GM12872 (cell line): Measurements from ENCODE around the gene ENC1.

Experiments used
- CTCF ChIP-seq: IDR thresholded peaks from 3 replicates; pipeline ENCODE4 v1.5.1; 2011; ENCODE audit warnings: low read depth, mild to moderate bottlenecking, low read length, moderate library complexity; ENCODE audit not compliant: insufficient read depth

ENC1 gene

GRCh38 chr5:74594137-74595040 lies 46.1 kb downstream of the ENC1 start:
- TF ChIP-seq CTCF: no peak

DNA sequence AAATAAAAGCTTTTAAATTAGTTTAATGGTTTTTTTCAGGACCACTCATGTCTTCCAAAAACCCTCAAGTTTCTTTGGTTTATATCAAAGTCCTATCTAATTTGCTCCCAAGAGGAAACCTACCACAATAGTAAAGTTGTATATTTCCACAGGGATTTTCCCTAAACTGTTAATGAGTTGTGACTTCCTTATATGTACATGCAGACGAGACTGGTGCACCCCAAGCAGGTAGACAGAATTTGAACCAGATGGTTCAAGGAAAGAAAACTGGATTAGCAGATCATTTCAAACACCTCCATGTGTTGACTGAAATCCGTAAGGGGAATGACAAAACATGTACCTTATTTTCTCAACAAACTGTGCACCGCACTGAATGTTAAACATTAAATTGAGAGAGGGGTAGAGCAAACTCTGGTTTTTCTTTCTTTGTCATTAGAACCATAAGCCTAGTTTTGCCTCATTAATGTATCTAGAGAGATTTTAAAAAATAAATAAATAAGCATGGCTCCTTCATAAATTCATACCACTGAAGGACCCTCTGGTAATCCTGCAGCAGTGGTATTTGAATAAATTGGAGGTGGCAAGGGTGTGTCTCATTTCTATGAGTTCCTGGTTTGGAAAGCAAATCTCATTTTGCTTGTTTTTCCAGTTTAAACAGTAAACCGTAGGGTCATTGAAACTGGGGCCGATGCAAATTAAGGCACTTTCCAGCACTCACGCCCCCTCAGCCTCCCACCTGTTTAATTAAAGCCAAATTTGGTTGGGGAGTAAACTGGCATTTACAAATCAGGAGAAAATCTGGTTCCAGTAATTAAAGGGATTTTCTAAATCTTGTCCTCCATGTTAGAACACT lies 51.1 kb downstream of the ENC1 start:
- TF ChIP-seq CTCF: no peak

DNA sequence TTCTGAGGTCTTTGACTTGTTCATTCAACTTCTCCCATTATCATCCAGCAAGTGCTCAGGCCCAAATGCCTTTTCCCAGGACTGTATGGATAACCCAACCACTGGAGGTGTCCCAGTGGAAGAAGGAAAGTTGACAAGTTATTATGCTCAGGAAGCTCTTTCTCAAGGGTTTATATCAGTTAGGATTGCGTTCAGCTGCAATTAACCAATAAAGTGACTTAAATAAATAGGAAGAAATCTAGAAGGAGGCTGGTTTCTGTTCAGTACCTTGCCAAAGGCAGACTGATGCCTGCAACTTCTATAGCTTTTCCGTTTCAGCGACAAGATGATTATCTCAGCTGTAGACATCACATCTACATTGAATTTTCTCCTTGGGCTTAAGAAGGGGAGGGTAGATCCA lies 52.1 kb downstream of the ENC1 start:
- TF ChIP-seq CTCF: no peak

DNA sequence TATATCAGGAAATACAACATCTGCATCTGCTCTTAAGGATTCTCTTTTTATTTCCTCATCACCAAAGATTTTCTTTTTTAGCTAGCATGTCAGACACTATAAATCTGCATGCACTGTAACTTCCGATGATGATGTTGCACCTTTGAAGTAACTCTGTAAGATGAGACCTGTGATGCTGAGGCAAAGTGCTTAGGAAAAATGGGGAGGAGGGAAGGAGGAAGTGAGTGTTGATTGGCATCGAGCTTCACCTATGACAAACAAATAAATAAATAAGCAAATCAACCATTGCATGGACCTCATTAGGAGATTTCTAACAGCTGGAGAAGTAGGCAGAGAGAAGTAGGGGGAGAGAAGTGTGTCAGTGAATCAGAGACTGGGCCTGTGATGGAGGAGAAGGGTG lies 52.6 kb downstream of the ENC1 start:
- TF ChIP-seq CTCF: no peak

GRCh38 chr5:74587300-74587699 lies 53.2 kb downstream of the ENC1 start:
- TF ChIP-seq CTCF: no peak

DNA sequence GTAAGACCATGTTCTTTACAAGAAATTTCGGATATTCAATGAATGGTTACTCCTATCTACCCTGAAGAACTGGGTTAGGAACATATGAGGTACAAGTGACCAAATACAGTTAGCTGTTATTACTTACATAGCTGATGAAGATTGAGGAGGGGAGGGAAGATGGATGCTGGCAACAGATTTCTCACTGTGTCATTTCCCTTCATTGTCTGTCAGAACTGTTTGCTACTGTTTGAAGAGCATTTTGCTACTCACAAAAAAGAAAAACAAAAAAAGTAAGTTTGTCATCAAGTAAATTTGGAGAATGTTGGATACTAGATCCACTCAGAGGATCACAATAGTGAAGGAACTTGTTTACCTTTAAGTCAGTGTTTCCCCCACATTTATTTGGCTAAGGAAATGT lies 53.7 kb downstream of the ENC1 start:
- no peak for TF ChIP-seq CTCF

DNA sequence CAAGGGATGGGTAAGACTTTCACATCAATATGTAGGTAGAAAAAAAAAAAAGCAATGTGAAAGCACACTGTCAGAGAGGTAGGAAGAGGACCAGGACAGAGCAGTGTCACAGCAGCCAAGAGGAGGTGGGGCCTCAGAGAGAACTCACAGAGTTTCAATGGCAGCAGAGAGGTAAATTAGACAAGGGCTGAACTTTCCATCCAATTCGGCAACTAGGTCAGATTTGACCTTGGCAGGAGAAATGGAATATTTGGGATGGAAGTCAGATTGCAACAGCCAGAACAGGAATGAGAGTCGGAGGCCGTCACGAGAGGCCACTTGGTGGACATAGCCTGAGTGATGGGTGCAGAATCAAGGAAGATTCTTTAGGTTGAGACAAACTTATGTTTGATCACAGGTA lies 57.7 kb downstream of the ENC1 start:
- no peak for TF ChIP-seq CTCF
